ENCODE measurements around the gene RAB3B.
"Not testable (repeated sequence)": the region's sequence is repeated elsewhere in the genome, so short reads cannot be mapped to it uniquely, and the experiment has no call there.

Gene RAB3B

GRCh38 chr1:51919684-51920083 is 70.8 kb downstream of the RAB3B start:
- DNase-seq (ENCODE audit: low spot score) = no peak

- DNase-seq (ENCODE audit: low spot score) = no peak
Measured at GRCh38 chr1:51916587-51917405, 73.7 kb downstream of the RAB3B start.

- DNase-seq (ENCODE audit: low spot score) = no peak
Measured at GRCh38 chr1:51915951-51916350, 74.5 kb downstream of the RAB3B start.

GRCh38 chr1:51912881-51913280 is 77.6 kb downstream of the RAB3B start:
- no peak for DNase-seq (ENCODE audit: low spot score)

GRCh38 chr1:51910221-51911000 is 80.1 kb downstream of the RAB3B start:
- no peak for DNase-seq (ENCODE audit: low spot score)

- DNase-seq (ENCODE audit: low spot score) = no peak
Measured at GRCh38 chr1:51908499-51908898, 82.0 kb downstream of the RAB3B start.

- no peak for DNase-seq (ENCODE audit: low spot score)
Measured at GRCh38 chr1:51907079-51907702, 83.3 kb downstream of the RAB3B start.

- DNase-seq (ENCODE audit: low spot score) = no peak
Measured at GRCh38 chr1:51906306-51907078, 84.0 kb downstream of the RAB3B start.

- DNase-seq (ENCODE audit: low spot score) = no peak
Measured at GRCh38 chr1:51902456-51902855, 88.0 kb downstream of the RAB3B start.

GRCh38 chr1:51901151-51901550 is 89.3 kb downstream of the RAB3B start:
- DNase-seq (ENCODE audit: low spot score) = no peak

GRCh38 chr1:51899022-51899421 is 91.5 kb downstream of the RAB3B start:
- no peak for DNase-seq (ENCODE audit: low spot score)

- DNase-seq (ENCODE audit: low spot score) = peak; percentile 59
Measured at GRCh38 chr1:51898090-51898734, 92.3 kb downstream of the RAB3B start.

- peak; percentile 94 for DNase-seq (ENCODE audit: low spot score)
Measured at GRCh38 chr1:51897699-51898031, 92.8 kb downstream of the RAB3B start.

GRCh38 chr1:51894748-51895147 is 95.8 kb downstream of the RAB3B start:
- DNase-seq (ENCODE audit: low spot score) = not testable (repeated sequence)

GRCh38 chr1:51878616-51879336 is 111.7 kb downstream of the RAB3B start, which contains the start of gene NRDC:
Gene NRDC, minus strand, starts transcription at chr1:51878727. Its CDS starts 112 bp downstream, at chr1:51878615.
- DNase-seq (ENCODE audit: low spot score) = peak; percentile 99

GRCh38 chr1:51878308-51878615 is 112.2 kb downstream of the RAB3B start:
- DNase-seq (ENCODE audit: low spot score) = no peak

GRCh38 chr1:51877434-51878307 is 112.8 kb downstream of the RAB3B start:
- peak; percentile 26 for DNase-seq (ENCODE audit: low spot score)

GRCh38 chr1:51875836-51876235 is 114.7 kb downstream of the RAB3B start:
- no peak for DNase-seq (ENCODE audit: low spot score)

GRCh38 chr1:51875291-51875772 is 115.2 kb downstream of the RAB3B start:
- DNase-seq (ENCODE audit: low spot score) = no peak

- not testable (repeated sequence) for DNase-seq (ENCODE audit: low spot score)
Measured at GRCh38 chr1:51873270-51873669, 117.2 kb downstream of the RAB3B start.
